ENCODE measurements around the gene IL12B.

IL12B gene

GRCh38 chr5:159337016-159337955 lies 7.0 kb upstream of the IL12B start:
- H3K79me2 ChIP-seq (ENCODE audit: insufficient read depth, low read length) = no peaks in the 10 kb centered on the region
- no peaks in the 10 kb centered on the region for H3K27me3 ChIP-seq (ENCODE audit: insufficient read depth, low read length)
- no peaks in the 10 kb centered on the region for H3K36me3 ChIP-seq (ENCODE audit: insufficient read depth, low read length)
- H3K9me3 ChIP-seq (ENCODE audit: low read length) = no peaks in the 10 kb centered on the region
- H2AFZ ChIP-seq (ENCODE audit: low read length) = no peak overlapping the region
- no peak overlapping the region for H3K27ac ChIP-seq (ENCODE audit: low read depth, low read length, poor library complexity, severe bottlenecking)
- no peaks in the 10 kb centered on the region for H3F3A ChIP-seq (ENCODE audit: insufficient read depth, low read length)
- no peak overlapping the region for H3K4me2 ChIP-seq (ENCODE audit: low read length)
- no peaks in the 10 kb centered on the region for H3K9me2 ChIP-seq (ENCODE audit: low read depth, low read length)
- no peak overlapping the region for H3K9ac ChIP-seq (ENCODE audit: low read length)
- H3K4me3 ChIP-seq (ENCODE audit: low read depth, low read length, poor library complexity, severe bottlenecking) = no peak overlapping the region
- no peaks in the 10 kb centered on the region for H4K20me1 ChIP-seq (ENCODE audit: insufficient read depth, low read length)
- peaks cover 8% of the 10 kb centered on the region for H3K4me1 ChIP-seq (ENCODE audit: insufficient read depth, low read length, severe bottlenecking)
- no peak for TF ChIP-seq CTCF (IDR thresholded peaks at IDR 0.05; ENCODE audit: low read length)
- no peak for TF ChIP-seq EZH2 (IDR thresholded peaks at IDR 0.05; ENCODE audit: borderline replicate concordance, low read length)

GRCh38 chr5:159336586-159336985 lies 6.3 kb upstream of the IL12B start:
- no peaks in the 10 kb centered on the region for H3K9me3 ChIP-seq (ENCODE audit: low read length)

GRCh38 chr5:159333545-159333925 lies 3.2 kb upstream of the IL12B start:
- Histone ChIP-seq H3K9ac (ENCODE audit: low read length) (no peak overlapping the region), H3K27me3 (ENCODE audit: insufficient read depth, low read length) (no peaks in the 10 kb centered on the region), H3K36me3 (ENCODE audit: insufficient read depth, low read length) (no peaks in the 10 kb centered on the region), H3K79me2 (ENCODE audit: insufficient read depth, low read length) (no peaks in the 10 kb centered on the region), H3K4me2 (ENCODE audit: low read length) (no peak overlapping the region), H3K27ac (ENCODE audit: low read depth, low read length, poor library complexity, severe bottlenecking) (no peak overlapping the region), H2AFZ (ENCODE audit: low read length) (no peak overlapping the region), H3K4me3 (ENCODE audit: low read depth, low read length, poor library complexity, severe bottlenecking) (no peak overlapping the region), H3K9me3 (ENCODE audit: low read length) (no peaks in the 10 kb centered on the region), H3K9me2 (ENCODE audit: low read depth, low read length) (no peaks in the 10 kb centered on the region), H3K4me1 (ENCODE audit: insufficient read depth, low read length, severe bottlenecking) (peaks cover 23% of the 10 kb centered on the region), H4K20me1 (ENCODE audit: insufficient read depth, low read length) (no peaks in the 10 kb centered on the region), H3F3A (ENCODE audit: insufficient read depth, low read length) (no peaks in the 10 kb centered on the region)
- TF ChIP-seq EZH2 (IDR thresholded peaks at IDR 0.05; ENCODE audit: borderline replicate concordance, low read length) (no peak), CTCF (IDR thresholded peaks at IDR 0.05; ENCODE audit: low read length) (no peak)

More at GRCh38 chr5:159336586-159336985, 6.3 kb upstream of the IL12B start:
- no peaks in the 10 kb centered on the region for H4K20me1 ChIP-seq (ENCODE audit: insufficient read depth, low read length)
- H3K4me1 ChIP-seq (ENCODE audit: insufficient read depth, low read length, severe bottlenecking) = peaks cover 15% of the 10 kb centered on the region
- no peak overlapping the region for H3K9ac ChIP-seq (ENCODE audit: low read length)
- no peak overlapping the region for H3K4me2 ChIP-seq (ENCODE audit: low read length)
- no peaks in the 10 kb centered on the region for H3K79me2 ChIP-seq (ENCODE audit: insufficient read depth, low read length)
- H3F3A ChIP-seq (ENCODE audit: insufficient read depth, low read length) = no peaks in the 10 kb centered on the region
- TF ChIP-seq CTCF (IDR thresholded peaks at IDR 0.05; ENCODE audit: low read length) (no peak), EZH2 (IDR thresholded peaks at IDR 0.05; ENCODE audit: borderline replicate concordance, low read length) (no peak)
- H2AFZ ChIP-seq (ENCODE audit: low read length) = no peak overlapping the region
- no peaks in the 10 kb centered on the region for H3K36me3 ChIP-seq (ENCODE audit: insufficient read depth, low read length)
- H3K9me2 ChIP-seq (ENCODE audit: low read depth, low read length) = no peaks in the 10 kb centered on the region
- no peak overlapping the region for H3K4me3 ChIP-seq (ENCODE audit: low read depth, low read length, poor library complexity, severe bottlenecking)
- no peak overlapping the region for H3K27ac ChIP-seq (ENCODE audit: low read depth, low read length, poor library complexity, severe bottlenecking)
- H3K27me3 ChIP-seq (ENCODE audit: insufficient read depth, low read length) = no peaks in the 10 kb centered on the region
